ENCODE results near the gene SQOR.

SQOR gene

GRCh38 chr15:45657254-45657653 lies 22.4 kb downstream of the SQOR start:
- peaks cover 4 to 16% (median 11%) of the 10 kb centered on the region in 5 donors for H3K36me3 ChIP-seq (ENCODE audit: control insufficient read depth in 5 of 5, insufficient read depth in 5 of 5, low read length in 5 of 5)
- H3K4me3 ChIP-seq (ENCODE audit: low read depth in 1 of 5, low read length in 5 of 5): no peak overlapping the region
- H3K27ac ChIP-seq (ENCODE audit: low read depth, low read length): no peak overlapping the region
- no peak overlapping the region for H3K9ac ChIP-seq (ENCODE audit: low read length in 5 of 5)
- H3K9me3 ChIP-seq (ENCODE audit: control insufficient read depth in 5 of 5, low read length in 5 of 5): no peaks in the 10 kb centered on the region
- no peaks in the 10 kb centered on the region for H3K27me3 ChIP-seq (ENCODE audit: control insufficient read depth in 5 of 5, insufficient read depth in 4 of 5, low read length in 5 of 5)
- peaks cover 0 to 21% (median 3%) of the 10 kb centered on the region in 5 donors for H3K4me1 ChIP-seq (ENCODE audit: control insufficient read depth in 5 of 5, insufficient read depth in 5 of 5, low read length in 5 of 5)

- Histone ChIP-seq H3K4me1 (ENCODE audit: control insufficient read depth in 5 of 5, insufficient read depth in 5 of 5, low read length in 5 of 5) (peaks cover 0 to 21% (median 3%) of the 10 kb centered on the region in 5 donors), H3K9ac (ENCODE audit: low read length in 5 of 5) (no peak overlapping the region), H3K27ac (ENCODE audit: low read depth, low read length) (no peak overlapping the region), H3K27me3 (ENCODE audit: control insufficient read depth in 5 of 5, insufficient read depth in 4 of 5, low read length in 5 of 5) (no peaks in the 10 kb centered on the region), H3K4me3 (ENCODE audit: low read depth in 1 of 5, low read length in 5 of 5) (no peak overlapping the region), H3K9me3 (ENCODE audit: control insufficient read depth in 5 of 5, low read length in 5 of 5) (no peaks in the 10 kb centered on the region), H3K36me3 (ENCODE audit: control insufficient read depth in 5 of 5, insufficient read depth in 5 of 5, low read length in 5 of 5) (peaks cover 4 to 21% (median 17%) of the 10 kb centered on the region in 5 donors)
These were observed 23.1 kb downstream of the SQOR start for GRCh38 chr15:45657764-45658545.

GRCh38 chr15:45660231-45660979 lies 25.6 kb downstream of the SQOR start:
- H3K4me1 ChIP-seq (ENCODE audit: control insufficient read depth in 5 of 5, insufficient read depth in 5 of 5, low read length in 5 of 5): peaks cover 0 to 15% (median 3%) of the 10 kb centered on the region in 5 donors
- H3K9ac ChIP-seq (ENCODE audit: low read length in 5 of 5): no peak overlapping the region
- H3K27ac ChIP-seq (ENCODE audit: low read depth, low read length): no peak overlapping the region
- H3K4me3 ChIP-seq (ENCODE audit: low read depth in 1 of 5, low read length in 5 of 5): no peak overlapping the region
- H3K9me3 ChIP-seq (ENCODE audit: control insufficient read depth in 5 of 5, low read length in 5 of 5): no peaks in the 10 kb centered on the region
- peaks cover 9 to 40% (median 27%) of the 10 kb centered on the region in 5 donors for H3K36me3 ChIP-seq (ENCODE audit: control insufficient read depth in 5 of 5, insufficient read depth in 5 of 5, low read length in 5 of 5)
- H3K27me3 ChIP-seq (ENCODE audit: control insufficient read depth in 5 of 5, insufficient read depth in 4 of 5, low read length in 5 of 5): no peaks in the 10 kb centered on the region

GRCh38 chr15:45662375-45662774 lies 27.5 kb downstream of the SQOR start:
- peaks cover 12 to 46% (median 29%) of the 10 kb centered on the region in 5 donors for H3K36me3 ChIP-seq (ENCODE audit: control insufficient read depth in 5 of 5, insufficient read depth in 5 of 5, low read length in 5 of 5)
- peaks cover 0 to 2% (median 0%) of the 10 kb centered on the region in 5 donors for H3K9me3 ChIP-seq (ENCODE audit: control insufficient read depth in 5 of 5, low read length in 5 of 5)
- peaks cover 0 to 15% (median 3%) of the 10 kb centered on the region in 5 donors for H3K4me1 ChIP-seq (ENCODE audit: control insufficient read depth in 5 of 5, insufficient read depth in 5 of 5, low read length in 5 of 5)
- no peaks in the 10 kb centered on the region for H3K27me3 ChIP-seq (ENCODE audit: control insufficient read depth in 5 of 5, insufficient read depth in 4 of 5, low read length in 5 of 5)
- H3K27ac ChIP-seq (ENCODE audit: low read depth, low read length): no peak overlapping the region
- H3K4me3 ChIP-seq (ENCODE audit: low read depth in 1 of 5, low read length in 5 of 5): no peak overlapping the region
- no peak overlapping the region for H3K9ac ChIP-seq (ENCODE audit: low read length in 5 of 5)

GRCh38 chr15:45664451-45664850 lies 29.6 kb downstream of the SQOR start:
- Histone ChIP-seq H3K4me3 (ENCODE audit: low read depth in 1 of 5, low read length in 5 of 5) (no peak overlapping the region), H3K9ac (ENCODE audit: low read length in 5 of 5) (no peak overlapping the region), H3K27me3 (ENCODE audit: control insufficient read depth in 5 of 5, insufficient read depth in 4 of 5, low read length in 5 of 5) (no peaks in the 10 kb centered on the region), H3K9me3 (ENCODE audit: control insufficient read depth in 5 of 5, low read length in 5 of 5) (peaks cover 0 to 2% (median 0%) of the 10 kb centered on the region in 5 donors), H3K27ac (ENCODE audit: low read depth, low read length) (no peak overlapping the region), H3K36me3 (ENCODE audit: control insufficient read depth in 5 of 5, insufficient read depth in 5 of 5, low read length in 5 of 5) (peaks cover 12 to 52% (median 33%) of the 10 kb centered on the region in 5 donors), H3K4me1 (ENCODE audit: control insufficient read depth in 5 of 5, insufficient read depth in 5 of 5, low read length in 5 of 5) (peaks cover 0 to 15% (median 3%) of the 10 kb centered on the region in 5 donors)

GRCh38 chr15:45665261-45665660 lies 30.4 kb downstream of the SQOR start:
- H3K27me3 ChIP-seq (ENCODE audit: control insufficient read depth in 5 of 5, insufficient read depth in 4 of 5, low read length in 5 of 5): no peaks in the 10 kb centered on the region
- no peak overlapping the region for H3K27ac ChIP-seq (ENCODE audit: low read depth, low read length)
- peaks cover 0 to 2% (median 0%) of the 10 kb centered on the region in 5 donors for H3K9me3 ChIP-seq (ENCODE audit: control insufficient read depth in 5 of 5, low read length in 5 of 5)
- peaks cover 12 to 52% (median 35%) of the 10 kb centered on the region in 5 donors for H3K36me3 ChIP-seq (ENCODE audit: control insufficient read depth in 5 of 5, insufficient read depth in 5 of 5, low read length in 5 of 5)
- H3K9ac ChIP-seq (ENCODE audit: low read length in 5 of 5): no peak overlapping the region
- H3K4me1 ChIP-seq (ENCODE audit: control insufficient read depth in 5 of 5, insufficient read depth in 5 of 5, low read length in 5 of 5): peaks cover 0 to 8% (median 8%) of the 10 kb centered on the region in 5 donors
- no peak overlapping the region for H3K4me3 ChIP-seq (ENCODE audit: low read depth in 1 of 5, low read length in 5 of 5)

- H3K36me3 ChIP-seq (ENCODE audit: control insufficient read depth in 5 of 5, insufficient read depth in 5 of 5, low read length in 5 of 5): peaks cover 12 to 58% (median 37%) of the 10 kb centered on the region in 5 donors
- peaks cover 0 to 2% (median 0%) of the 10 kb centered on the region in 5 donors for H3K9me3 ChIP-seq (ENCODE audit: control insufficient read depth in 5 of 5, low read length in 5 of 5)
- H3K4me1 ChIP-seq (ENCODE audit: control insufficient read depth in 5 of 5, insufficient read depth in 5 of 5, low read length in 5 of 5): peaks cover 0 to 14% (median 0%) of the 10 kb centered on the region in 5 donors
- no peaks in the 10 kb centered on the region for H3K27me3 ChIP-seq (ENCODE audit: control insufficient read depth in 5 of 5, insufficient read depth in 4 of 5, low read length in 5 of 5)
- H3K4me3 ChIP-seq (ENCODE audit: low read depth in 1 of 5, low read length in 5 of 5): no peak overlapping the region
- no peak overlapping the region for H3K9ac ChIP-seq (ENCODE audit: low read length in 5 of 5)
- no peak overlapping the region for H3K27ac ChIP-seq (ENCODE audit: low read depth, low read length)
These were observed 31.5 kb downstream of the SQOR start for GRCh38 chr15:45666119-45666875.

- Histone ChIP-seq H3K4me3 (ENCODE audit: low read depth in 1 of 5, low read length in 5 of 5) (no peak overlapping the region), H3K27me3 (ENCODE audit: control insufficient read depth in 5 of 5, insufficient read depth in 4 of 5, low read length in 5 of 5) (no peaks in the 10 kb centered on the region), H3K27ac (ENCODE audit: low read depth, low read length) (no peak overlapping the region), H3K36me3 (ENCODE audit: control insufficient read depth in 5 of 5, insufficient read depth in 5 of 5, low read length in 5 of 5) (peaks cover 10 to 59% (median 36%) of the 10 kb centered on the region in 5 donors), H3K9ac (ENCODE audit: low read length in 5 of 5) (no peak overlapping the region), H3K4me1 (ENCODE audit: control insufficient read depth in 5 of 5, insufficient read depth in 5 of 5, low read length in 5 of 5) (peaks cover 0 to 14% (median 0%) of the 10 kb centered on the region in 5 donors), H3K9me3 (ENCODE audit: control insufficient read depth in 5 of 5, low read length in 5 of 5) (peaks cover 0 to 2% (median 0%) of the 10 kb centered on the region in 5 donors)
These were observed 32.2 kb downstream of the SQOR start for GRCh38 chr15:45667002-45667401.

GRCh38 chr15:45668386-45668785 lies 33.6 kb downstream of the SQOR start:
- peaks cover 0 to 2% (median 0%) of the 10 kb centered on the region in 5 donors for H3K9me3 ChIP-seq (ENCODE audit: control insufficient read depth in 5 of 5, low read length in 5 of 5)
- no peak overlapping the region for H3K9ac ChIP-seq (ENCODE audit: low read length in 5 of 5)
- H3K27ac ChIP-seq (ENCODE audit: low read depth, low read length): no peak overlapping the region
- H3K27me3 ChIP-seq (ENCODE audit: control insufficient read depth in 5 of 5, insufficient read depth in 4 of 5, low read length in 5 of 5): no peaks in the 10 kb centered on the region
- peaks cover 8 to 59% (median 28%) of the 10 kb centered on the region in 5 donors for H3K36me3 ChIP-seq (ENCODE audit: control insufficient read depth in 5 of 5, insufficient read depth in 5 of 5, low read length in 5 of 5)
- peaks cover 0 to 14% (median 0%) of the 10 kb centered on the region in 5 donors for H3K4me1 ChIP-seq (ENCODE audit: control insufficient read depth in 5 of 5, insufficient read depth in 5 of 5, low read length in 5 of 5)
- no peak overlapping the region for H3K4me3 ChIP-seq (ENCODE audit: low read depth in 1 of 5, low read length in 5 of 5)

Data from subcutaneous abdominal adipose tissue (tissue), 5 donors.